NCI-H1417 treated with DMSO at 0.1 percent for 48 hours (cell line): Measurements from ENCODE around the gene GMPS.
"Not testable (repeated sequence)": the region's sequence is repeated elsewhere in the genome, so short reads cannot be mapped to it uniquely, and the experiment has no call there.

Experiments used
- DNase-seq: peaks from one replicate; lab custom pipeline; 2025; lab: John Stamatoyannopoulos, UW

GMPS gene

GRCh38 chr3:155872904-155873646 lies 2.6 kb downstream of the GMPS start:
- no peak for DNase-seq

- no peak for DNase-seq
These were observed 5.6 kb downstream of the GMPS start for GRCh38 chr3:155876037-155876436.

DNA sequence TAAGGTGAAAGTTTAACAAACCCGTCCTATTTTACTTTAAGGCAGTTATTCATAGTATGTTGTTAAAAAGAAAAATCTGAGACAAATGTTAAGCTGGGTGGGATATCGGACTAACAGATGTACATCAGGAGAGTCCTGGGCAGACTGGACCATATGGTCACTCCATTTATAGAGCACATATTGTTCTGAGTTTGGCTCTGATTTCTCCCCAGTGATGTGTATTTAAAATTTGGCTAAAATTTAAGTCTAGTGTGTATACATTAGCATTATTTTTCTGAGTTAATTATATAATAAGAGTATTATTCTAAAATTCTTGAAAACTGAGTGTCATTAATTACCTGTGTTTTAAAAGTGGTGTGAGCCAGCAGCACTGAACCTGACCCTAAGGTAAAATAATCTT lies 6.1 kb downstream of the GMPS start:
- DNase-seq, result no peak

DNA sequence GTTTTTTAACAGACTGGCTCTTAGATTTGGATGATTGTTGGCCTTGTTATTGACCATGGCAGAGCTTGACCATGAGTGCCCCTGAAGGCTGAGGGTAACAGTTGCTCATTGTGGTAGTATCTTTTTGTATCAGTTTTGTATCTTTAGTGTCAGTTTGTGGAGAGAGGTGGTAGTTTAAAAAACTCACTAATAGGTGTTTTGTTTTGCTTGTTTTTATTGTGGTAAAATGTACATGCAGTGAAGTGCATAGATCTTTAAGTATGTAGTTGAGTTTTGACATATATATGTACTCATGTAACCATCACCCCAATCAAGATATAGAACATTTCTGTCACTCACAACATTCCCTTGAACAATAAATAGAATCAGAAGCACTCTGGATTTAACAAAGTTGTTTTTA lies 9.8 kb downstream of the GMPS start:
- no peak for DNase-seq

GRCh38 chr3:155884292-155884691 lies 13.8 kb downstream of the GMPS start:
- no peak for DNase-seq

GRCh38 chr3:155885292-155885691 lies 14.8 kb downstream of the GMPS start:
- no peak for DNase-seq

DNA sequence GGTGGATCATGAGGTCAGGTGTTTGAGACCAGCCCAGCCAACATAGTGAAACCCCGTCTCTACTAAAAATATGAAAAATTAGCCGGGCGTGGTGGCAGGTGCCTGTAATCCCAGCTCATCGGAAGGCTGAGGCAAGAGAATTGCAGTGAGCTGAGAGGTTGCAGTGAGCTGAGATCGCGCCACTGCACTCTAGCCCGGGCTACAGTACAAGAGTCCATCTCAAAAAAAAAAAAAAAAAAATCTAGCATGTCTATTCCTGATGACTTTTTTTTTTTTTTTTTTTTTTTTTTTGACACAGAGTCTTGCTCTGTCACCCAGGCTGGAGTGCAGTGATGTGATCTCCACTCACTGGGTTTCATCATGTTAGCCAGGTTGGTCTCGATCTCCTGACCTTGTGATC lies 15.9 kb downstream of the GMPS start:
- DNase-seq, result not testable (repeated sequence)

GRCh38 chr3:155886915-155887314 lies 16.5 kb downstream of the GMPS start:
- no peak for DNase-seq

DNA sequence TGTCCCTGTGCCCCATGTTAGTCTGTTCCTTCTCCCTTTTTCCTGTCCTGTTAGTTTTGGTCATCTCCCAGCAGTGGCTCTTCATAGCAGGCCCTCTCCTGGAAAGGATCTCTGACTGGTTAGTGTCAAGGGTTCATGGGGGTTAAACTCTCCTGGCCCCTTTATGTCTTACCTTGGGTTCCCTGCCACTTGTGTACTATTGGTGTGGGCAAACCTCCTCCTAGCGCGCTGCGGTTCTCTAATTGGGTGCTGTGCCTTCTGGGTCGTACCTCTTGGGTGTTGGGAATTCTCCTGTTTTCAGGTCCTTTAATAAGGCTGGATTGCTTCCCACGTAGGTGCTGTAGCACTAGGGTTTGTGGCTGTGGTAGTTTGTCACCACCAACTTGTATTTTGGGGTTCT lies 18.8 kb downstream of the GMPS start:
- DNase-seq, result no peak

DNA sequence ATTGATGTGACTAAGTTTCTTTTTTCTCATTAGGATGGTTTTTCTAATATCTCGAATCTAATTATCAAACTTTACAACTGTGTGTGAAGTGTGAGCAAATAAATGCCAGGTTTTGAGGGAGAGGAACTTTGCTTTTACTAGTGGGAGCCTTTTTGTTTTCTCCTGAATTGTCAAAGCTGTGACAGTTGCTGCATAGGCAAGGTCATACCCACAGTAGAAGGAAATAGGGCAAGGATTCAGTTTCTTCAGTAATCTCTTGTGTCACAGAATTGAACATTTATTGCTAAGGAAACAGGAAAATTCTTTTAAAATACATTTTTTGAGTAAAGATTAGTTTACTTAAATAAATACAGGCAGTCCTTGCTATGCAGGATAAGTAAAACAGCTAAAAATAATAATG lies 19.5 kb downstream of the GMPS start:
- no peak for DNase-seq

- DNase-seq, result no peak
These were observed 20.3 kb downstream of the GMPS start for GRCh38 chr3:155890671-155891190.

- no peak for DNase-seq
These were observed 20.9 kb downstream of the GMPS start for GRCh38 chr3:155891321-155891720.

- DNase-seq, result no peak
These were observed 25.0 kb downstream of the GMPS start for GRCh38 chr3:155895379-155895900.

DNA sequence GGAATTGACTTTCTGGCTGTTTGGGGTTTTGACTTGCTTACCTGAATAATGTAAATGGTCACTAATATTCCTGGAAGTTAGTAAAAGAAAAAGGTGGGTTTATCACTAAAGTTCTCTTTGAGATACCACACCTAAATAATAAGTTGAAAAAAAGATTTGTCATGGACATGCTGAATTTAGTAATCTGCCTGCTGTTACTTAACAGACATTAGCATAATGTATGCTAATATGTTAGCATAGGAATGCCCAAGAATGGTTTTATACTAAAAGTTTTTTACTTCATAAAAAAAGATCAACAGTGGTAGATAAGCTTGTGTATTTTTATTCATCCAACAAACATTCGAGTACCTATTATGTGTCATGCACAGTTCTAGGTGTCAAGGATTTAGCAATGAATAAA lies 36.5 kb downstream of the GMPS start:
- no peak for DNase-seq

- DNase-seq, result no peak
These were observed 37.6 kb downstream of the GMPS start for GRCh38 chr3:155908086-155908485.

- no peak for DNase-seq
These were observed 38.2 kb downstream of the GMPS start for GRCh38 chr3:155908605-155909004.

DNA sequence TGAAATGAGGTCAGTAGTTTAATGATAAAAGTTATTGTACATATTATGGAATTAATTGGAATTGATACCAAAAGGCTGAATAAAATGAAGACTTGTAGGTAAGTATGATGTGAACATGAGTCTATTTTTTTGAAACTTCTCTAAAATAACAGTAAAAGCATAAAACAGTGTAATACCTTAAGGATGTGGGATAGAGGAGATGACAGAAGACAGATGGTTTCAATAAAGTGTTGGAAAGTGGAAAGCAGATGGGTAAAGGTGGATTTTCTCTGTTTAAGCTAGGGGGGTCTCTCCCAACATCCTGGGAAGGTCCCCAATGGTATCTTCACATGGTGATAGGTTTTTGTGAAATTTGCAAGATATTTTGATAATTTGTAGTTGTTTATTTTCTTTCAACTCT lies 41.6 kb downstream of the GMPS start:
- DNase-seq, result no peak

GRCh38 chr3:155912579-155913190 lies 42.2 kb downstream of the GMPS start:
- DNase-seq, result no peak

- no peak for DNase-seq
These were observed 47.3 kb downstream of the GMPS start for GRCh38 chr3:155917781-155918180.

- no peak for DNase-seq
These were observed 49.3 kb downstream of the GMPS start for GRCh38 chr3:155919728-155920127.

GRCh38 chr3:155921486-155921885 lies 51.0 kb downstream of the GMPS start:
- DNase-seq, result no peak

DNA sequence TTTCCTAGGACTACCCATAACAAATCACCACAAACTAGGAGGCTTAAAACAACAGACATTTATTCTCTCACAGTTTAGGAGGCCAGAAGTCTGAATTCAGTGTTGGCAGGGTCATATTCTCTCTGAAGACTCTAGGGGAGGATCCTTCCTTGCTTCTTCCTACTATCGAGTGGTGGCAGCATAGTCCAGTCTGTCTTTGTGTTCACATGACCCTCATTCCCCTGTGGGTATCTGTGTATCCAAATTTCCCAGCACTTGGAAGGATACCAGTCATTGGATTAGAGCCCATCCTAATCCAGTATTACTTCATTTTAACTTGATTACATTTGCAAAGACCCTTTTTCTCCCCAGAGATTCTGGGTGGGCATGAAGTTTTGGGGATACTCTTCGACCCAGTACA lies 63.8 kb downstream of the GMPS start:
- DNase-seq, result no peak

- no peak for DNase-seq
These were observed 68.0 kb downstream of the GMPS start for GRCh38 chr3:155938409-155938808.

- DNase-seq, result no peak
These were observed 70.9 kb downstream of the GMPS start for GRCh38 chr3:155941354-155941753.
